SH-SY5Y (cell line): ENCODE results near the gene SLC35A2.

ENCODE experiments used
- GATA2 ChIP-seq: IDR thresholded peaks from 2 replicates; pipeline ENCODE4 v1.6.1; 2011; ENCODE audit warnings: mild to moderate bottlenecking, low read depth, low read length
- GATA3 ChIP-seq: IDR thresholded peaks from 2 replicates; pipeline ENCODE4 v1.6.1; 2011; ENCODE audit warnings: low read depth, mild to moderate bottlenecking, low read length, moderate library complexity

Gene SLC35A2

DNA sequence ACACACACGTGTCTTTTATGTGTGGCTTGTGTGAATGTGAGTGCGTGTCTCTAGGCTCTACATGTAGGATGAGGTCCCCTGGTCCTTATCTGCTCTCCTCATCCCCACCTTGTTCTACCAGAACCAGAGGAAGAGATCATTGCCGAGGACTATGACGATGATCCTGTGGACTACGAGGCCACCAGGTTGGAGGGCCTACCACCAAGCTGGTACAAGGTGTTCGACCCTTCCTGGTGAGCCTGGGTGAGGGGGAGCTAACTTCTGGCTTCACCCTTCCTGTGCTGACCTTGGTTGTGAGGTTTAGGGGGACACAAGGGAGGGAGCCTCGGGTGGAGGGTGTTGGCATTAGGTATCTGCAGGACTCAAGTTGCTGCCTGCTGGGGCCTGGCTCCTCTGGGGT, 10.4 kb downstream of the SLC35A2 start:
- no peak for TF ChIP-seq GATA3
- TF ChIP-seq GATA2: no peak

DNA sequence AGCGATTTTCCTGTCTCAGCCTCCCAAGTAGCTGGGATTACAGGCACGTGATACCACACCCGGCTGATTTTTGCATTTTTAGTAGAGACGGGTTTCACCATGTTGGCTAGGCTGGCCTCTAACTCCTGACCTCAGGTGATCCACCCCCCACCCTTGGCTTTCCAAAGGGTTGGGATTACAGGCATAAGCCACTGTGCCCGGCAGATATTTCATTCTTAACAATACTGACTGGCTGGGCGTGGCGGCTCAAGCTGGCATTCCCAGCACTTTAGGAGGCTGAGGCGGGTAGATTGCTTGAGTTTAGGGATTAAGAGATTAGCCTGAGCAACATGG, 12.4 kb downstream of the SLC35A2 start:
- TF ChIP-seq GATA3: no peak
- no peak for TF ChIP-seq GATA2

DNA sequence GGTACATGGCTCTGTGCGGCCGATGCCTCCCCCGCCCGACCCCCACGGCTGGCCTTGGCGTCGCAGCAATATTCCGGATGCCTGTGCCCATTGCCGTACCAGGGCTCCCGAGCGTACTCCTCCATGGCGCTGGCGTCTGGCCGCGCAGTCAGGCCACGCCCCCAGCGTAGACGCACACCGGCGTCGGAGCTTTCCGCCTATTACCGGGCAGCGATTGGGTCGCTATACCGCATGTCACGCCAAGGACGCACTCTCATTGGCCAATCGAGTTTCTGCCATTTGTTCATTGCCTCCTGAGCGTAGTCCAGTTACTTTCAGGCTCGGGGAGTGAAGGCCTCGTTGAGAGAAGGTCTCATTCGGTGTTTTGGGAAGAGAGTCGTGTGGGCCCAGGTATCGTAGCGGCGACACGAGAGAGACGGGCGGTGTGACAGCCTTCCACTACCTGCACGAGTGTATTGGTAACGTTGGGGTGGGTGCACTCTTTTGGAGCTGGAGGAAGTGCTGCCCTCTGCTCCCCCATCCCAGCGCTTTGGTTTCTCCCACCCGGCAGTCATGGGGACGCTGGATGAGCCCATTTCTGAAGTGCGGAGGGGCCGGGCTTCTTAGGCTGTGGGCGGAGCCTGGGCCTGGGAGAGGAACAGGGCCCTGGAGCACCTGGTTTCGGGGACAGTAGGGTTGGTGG, 13.7 kb downstream of the SLC35A2 start, which contains the start of the genes PQBP1 and TIMM17B:
PQBP1 (plus strand) TSS at position 306 of the 682 bp plus-strand sequence. CDS start 580 bp downstream, outside the sequence.
TIMM17B (minus strand) TSS at position 144 of the 682 bp plus-strand sequence; CDS start at position 125, 19 bp downstream.
- TF ChIP-seq GATA3: no peak
- no peak for TF ChIP-seq GATA2

DNA sequence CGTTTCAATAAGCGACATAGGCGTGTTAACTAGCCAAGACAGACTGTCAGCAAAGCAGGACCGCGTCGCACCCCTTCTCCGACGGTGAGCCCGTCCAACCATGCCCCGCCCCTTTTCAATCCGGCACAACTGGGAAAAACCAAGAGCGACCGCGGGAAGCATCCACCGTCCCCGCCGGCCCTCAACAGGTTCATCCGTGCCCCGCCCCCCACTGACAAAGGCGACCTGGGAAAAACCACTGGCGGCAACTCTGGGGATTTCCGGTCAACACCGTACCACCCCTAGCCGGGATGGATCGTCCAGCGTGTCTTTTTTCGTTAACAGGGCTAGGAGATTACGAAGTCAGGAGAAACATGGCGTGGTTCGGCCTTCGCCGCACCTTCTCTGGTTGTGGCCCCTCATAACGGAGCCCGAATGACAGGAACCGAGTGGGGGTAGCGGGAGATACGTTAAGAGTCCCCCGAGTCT, 14.3 kb downstream of the SLC35A2 start:
- TF ChIP-seq GATA2 (no peak), GATA3 (no peak)

DNA sequence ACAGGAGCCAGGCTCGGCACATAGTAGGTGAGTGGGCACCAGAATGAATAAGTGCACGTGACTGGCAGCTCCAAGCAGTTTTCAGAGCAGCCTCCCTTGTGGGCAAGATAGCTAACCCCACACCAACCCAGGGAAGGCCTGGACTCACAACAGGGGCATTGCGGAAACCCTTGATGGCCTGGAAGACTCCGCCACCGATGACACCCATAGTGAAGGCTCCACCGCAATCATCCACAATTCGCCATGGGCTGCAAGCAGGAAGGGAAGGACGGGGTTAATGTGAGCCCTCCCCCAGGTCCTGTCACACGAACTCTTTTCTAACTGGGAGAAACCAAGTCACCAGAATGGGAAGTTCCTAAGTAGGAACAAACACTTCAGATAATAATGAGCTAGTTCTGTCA, 14.8 kb downstream of the SLC35A2 start:
- TF ChIP-seq GATA2 (no peak), GATA3 (no peak)

DNA sequence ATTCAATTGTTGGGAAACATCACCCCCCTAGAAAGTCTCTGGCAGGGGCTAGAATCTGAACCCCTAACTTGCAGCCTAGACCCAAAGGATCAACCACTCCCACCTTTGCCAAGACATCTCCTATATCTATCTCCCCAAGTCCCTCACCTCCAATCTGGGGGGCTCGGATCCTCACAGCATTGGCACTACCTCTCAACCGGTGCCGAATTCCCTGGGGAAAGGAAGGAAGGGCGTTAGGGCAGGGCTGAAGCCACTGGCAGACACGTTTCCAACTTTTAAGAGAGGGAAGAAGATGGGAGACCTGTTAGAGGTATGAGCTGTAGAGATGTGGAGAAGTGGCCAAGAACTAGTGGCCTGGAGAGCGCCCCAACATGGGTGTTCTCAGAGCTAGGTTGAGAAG, 16.6 kb downstream of the SLC35A2 start:
- TF ChIP-seq GATA3: no peak
- no peak for TF ChIP-seq GATA2

DNA sequence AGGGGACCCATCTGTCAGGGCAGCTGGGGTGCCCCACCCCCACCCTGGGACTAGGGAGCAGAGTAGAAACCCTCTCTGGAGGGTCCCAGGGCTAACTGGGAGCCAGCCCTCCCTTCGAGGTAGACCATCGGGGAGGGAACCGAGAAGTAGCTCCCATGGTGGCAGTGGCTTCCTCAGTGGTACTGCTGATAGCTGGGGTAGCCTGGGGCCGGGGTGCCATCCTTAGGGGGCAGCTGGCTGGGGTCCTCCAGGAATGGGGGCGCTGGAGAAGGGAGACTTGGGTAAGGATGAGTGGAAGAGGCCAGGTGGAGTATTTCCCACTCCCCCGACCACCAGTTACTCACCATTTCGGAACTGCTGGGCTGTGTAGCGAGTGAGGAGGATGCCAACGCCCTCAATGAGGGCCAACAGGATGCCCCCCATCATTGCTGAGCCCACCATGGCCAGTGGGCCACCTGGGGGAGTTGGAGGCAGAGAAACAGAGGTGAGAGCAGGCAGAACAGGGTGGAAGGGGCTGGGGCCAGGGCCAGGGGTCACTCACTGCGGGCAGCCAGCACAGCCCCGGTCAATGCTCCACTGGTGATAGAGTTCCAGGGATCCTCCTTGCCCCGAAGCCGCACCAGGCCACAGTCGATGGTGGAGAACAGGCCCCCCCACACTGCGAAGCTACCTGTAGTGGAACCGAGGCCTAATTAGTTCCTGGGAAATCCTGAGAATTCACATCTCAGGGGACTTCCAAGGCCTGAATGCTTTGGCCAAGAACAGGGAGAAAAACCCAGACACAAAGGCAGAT, 17.7 kb downstream of the SLC35A2 start:
- TF ChIP-seq GATA2: no peak
- TF ChIP-seq GATA3: no peak

DNA sequence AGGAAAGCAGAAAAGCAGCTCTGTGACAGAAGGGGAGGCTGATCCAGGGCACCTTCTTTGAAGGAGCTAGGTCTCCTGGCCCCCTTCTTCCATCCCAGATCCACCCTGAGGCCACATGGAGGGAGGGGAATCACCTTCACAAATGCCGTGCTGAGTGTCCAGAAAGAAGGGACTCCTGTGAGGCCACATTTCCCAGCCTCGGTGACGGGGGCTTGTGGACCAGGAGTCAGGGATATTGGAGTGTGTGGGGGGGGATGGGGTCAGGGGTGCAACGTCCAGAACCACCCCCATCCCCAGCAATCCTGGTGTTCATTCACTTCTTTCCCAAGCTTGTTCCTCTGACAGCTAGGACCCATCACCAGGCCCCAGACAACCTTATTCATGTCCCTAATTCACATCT, 18.6 kb downstream of the SLC35A2 start:
- TF ChIP-seq GATA3 (no peak), GATA2 (no peak)

DNA sequence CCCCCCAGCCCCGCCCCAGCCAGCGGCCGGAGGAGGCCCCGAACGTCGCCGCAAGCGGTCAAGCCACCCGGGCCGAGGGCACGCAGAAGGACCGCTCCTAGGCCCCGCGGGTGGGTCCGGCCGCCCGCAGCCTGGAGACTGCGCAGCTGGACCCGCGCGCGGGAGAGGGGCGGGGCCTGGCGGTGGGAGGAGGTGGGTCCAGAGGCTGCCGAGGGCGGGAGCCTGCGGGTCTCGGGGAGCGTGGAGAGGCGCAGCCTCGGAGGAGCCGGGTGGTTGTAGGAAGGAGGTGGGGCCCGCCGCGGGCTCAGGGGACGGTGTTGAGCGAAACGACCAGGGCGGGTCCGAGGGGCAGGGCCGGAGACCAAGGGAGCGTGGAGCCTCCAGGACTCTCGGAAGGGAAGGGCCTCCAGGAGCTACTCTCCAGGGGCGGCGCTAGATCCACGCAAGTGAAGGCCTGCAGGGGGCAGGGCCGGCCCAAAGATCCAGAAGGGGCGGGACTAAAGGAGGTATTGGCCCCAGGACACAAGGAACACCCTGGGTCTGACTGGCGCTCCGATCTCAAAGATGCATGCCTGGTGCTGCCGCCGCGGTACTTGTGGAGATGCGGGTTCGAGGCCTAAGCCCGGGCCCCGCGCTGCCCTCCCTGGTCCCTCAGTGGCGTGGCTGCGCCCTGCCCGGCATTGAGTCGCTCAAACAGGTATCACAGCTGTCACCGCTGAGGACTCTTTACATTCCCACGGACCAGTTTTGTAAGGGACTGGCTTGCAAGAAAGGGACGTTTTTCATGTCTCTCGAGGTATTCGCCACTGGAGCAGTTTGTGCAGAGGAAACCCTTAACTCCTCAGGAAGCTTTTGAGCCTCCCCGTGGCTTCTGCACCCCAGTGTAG, 19.8 kb downstream of the SLC35A2 start:
- no peak for TF ChIP-seq GATA3
- TF ChIP-seq GATA2: no peak

DNA sequence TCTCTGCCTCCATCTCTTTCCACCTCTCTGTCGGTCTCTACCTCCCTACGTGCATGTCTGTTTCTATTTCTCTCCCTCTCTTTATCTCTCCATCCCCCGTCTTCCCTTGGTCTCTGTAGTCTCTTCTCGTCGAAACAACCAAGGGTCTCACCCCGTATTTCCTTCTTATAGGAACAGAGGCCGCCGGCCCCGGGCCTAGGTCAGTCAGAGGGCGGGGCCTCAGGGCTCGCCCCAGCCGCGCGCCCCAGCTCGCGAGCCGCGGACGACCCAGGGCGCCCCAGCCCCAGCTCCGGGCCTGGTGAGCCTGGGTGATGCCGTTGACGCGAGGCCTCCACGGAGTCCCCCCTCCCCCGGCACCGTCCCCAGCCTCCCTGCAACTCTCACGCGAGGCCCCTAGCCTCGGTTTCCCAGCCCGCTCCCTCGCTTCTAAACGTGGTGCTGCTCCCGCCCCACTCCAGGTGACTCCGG, 20.5 kb downstream of the SLC35A2 start:
- TF ChIP-seq GATA3: no peak
- no peak for TF ChIP-seq GATA2

DNA sequence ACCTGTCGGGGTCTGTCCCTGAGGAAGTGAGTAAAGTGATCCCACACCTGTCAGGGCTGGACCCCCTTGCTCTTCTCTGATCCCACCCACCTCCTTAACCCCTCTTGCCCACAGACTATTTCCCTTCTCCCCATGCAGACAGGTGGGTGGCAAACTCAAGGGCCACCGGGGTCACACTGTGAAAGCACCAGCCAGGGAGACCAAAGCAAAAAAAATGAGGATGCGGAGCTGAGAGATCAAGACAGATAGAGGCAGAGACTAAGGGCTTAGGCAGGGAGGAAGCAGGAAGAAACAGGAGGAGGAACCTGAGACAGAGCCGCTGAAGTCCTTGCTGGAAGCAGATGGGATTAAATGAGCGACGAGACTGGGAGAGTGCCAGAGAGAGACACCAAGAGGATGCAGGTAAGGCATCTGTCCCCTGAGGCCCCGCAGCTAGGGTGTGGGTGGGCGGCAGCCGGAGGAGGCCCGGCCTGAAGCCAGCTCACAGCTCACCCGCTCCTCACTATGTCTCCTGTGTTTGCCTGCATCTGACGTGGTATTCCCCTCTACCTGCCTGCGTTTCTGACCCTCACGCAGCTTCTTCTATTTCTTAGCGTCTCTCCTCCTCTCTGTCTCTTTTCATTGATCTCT, 21.0 kb downstream of the SLC35A2 start:
- no peak for TF ChIP-seq GATA2
- no peak for TF ChIP-seq GATA3

DNA sequence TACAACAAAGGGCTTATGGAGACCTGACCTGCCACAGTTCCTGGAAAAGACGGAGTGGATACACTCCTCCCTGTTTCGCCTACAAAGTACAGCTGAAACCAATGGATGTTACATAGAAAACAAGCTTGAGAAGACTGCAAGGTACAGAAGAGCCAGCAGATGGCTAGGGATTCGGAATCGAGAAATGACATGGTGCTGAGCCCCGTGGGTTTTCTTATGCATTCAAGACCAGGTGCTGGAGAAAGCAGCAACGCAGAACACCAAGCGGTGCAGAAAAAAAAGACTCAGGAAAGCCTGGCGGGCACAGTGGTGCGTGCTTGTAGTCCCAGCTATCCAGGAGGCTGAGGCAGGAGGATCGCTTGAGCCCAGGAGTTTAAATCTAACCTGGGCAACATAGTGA, 27.7 kb downstream of the SLC35A2 start:
- no peak for TF ChIP-seq GATA3
- no peak for TF ChIP-seq GATA2

DNA sequence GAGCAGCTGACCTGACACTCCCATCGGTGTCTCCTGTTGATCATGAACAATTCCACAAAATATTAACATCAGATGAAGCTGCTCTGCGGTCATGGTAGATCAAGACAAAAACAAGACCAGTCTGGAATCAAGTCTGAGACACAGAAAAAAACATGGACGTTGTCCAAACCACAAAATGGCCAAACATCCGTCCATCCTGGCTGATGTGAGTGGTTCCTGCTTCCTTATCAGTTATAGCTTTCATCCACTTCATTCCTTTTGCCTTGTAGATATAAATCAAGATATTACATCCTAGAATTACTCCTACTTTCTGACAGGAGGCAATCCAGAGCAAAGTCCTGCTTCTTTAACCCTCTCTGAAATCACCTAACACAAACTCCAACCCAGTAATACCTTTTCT, 47.2 kb downstream of the SLC35A2 start:
- TF ChIP-seq GATA3: no peak
